Sigmoid colon (tissue), 7 donors: Measurements from ENCODE around the gene USP25. TPM values are rescaled to one million over a fixed set of nuclear protein-coding genes. Genes with fewer than 3 reads are reported as not detected.

Experiments used
- DNase-seq: peaks from one replicate; pipeline ENCODE4 v3.0.0-alpha.2; 2019
- H3K27ac ChIP-seq, 4 donors: fragments of 200-600 bp; sonication (generic); one replicate each; pipeline ENCODE4 v1.5.1; 2016 to 2019; ENCODE audit warnings: mild to moderate bottlenecking in 1 of 4
- H3K27me3 ChIP-seq, 3 donors: fragments of 200-600 bp; sonication (generic); one replicate each; pipeline ENCODE4 v1.5.1; 2019; ENCODE audit warnings: mild to moderate bottlenecking in 1 of 3
- H3K36me3 ChIP-seq, 4 donors: fragments of 200-600 bp; sonication (generic); one replicate each; pipeline ENCODE4 v1.5.1; 2016 to 2019
- H3K4me1 ChIP-seq, 4 donors: fragments of 200-600 bp; sonication (generic); one replicate each; pipeline ENCODE4 v1.5.1; 2017 to 2019
- H3K4me3 ChIP-seq, 4 donors: fragments of 200-600 bp; sonication (generic); one replicate each; pipeline ENCODE4 v1.5.1; 2017 to 2019; ENCODE audit warnings: mild to moderate bottlenecking in 2 of 4, moderate library complexity in 1 of 4
- H3K9me3 ChIP-seq, 4 donors: fragments of 200-600 bp in 3 of 4; sonication (generic) in 3 of 4; one replicate each; pipeline versions ENCODE4 v1.5.1 to v1.6.1; 2013 to 2019
- EP300 ChIP-seq, 4 donors: sonication (generic); formaldehyde crosslinking; IDR thresholded peaks; one replicate each; pipeline ENCODE4 v1.6.1; 2017; ENCODE audit warnings: antibody characterized with exemption in 4 of 4
- POLR2A ChIP-seq, 2 donors: fragments of 450-650 bp; IDR thresholded peaks; one replicate each; pipeline ENCODE4 v1.6.1; 2016; ENCODE audit warnings: antibody characterized with exemption in 2 of 2, mild to moderate bottlenecking in 2 of 2, moderate library complexity in 2 of 2
- POLR2AphosphoS5 ChIP-seq, 4 donors: sonication (generic); formaldehyde crosslinking; IDR thresholded peaks; one replicate each; pipeline ENCODE4 v1.6.1; 2017; ENCODE audit warnings: antibody characterized with exemption in 4 of 4
- WGBS, 2 donors: extraction: QIAGEN DNeasy Blood & Tissue Kit; methylation state at CpG; one replicate each; pipeline ENCODE4 v1.1.7; 2013; 5-methylcytosine and 5-hydroxymethylcytosine counted together
- intact Hi-C: fragments of 100-400 bp; cut with DNase I; formaldehyde crosslinking; loops from one replicate; pipeline ENCODE4 v1.15.1; 2023
- polyA plus RNA-seq, 3 donors: library from polyadenylated mRNA; stranded (reverse); fragments of 200-250 nt; gene quantifications; one replicate each; pipeline ENCODE4 v1.2.3, GENCODE V29; 2013
- total RNA-seq, 4 donors: library from RNA; depleted of rRNA; stranded (reverse); fragments of >200 nt; gene quantifications; one replicate each; pipeline ENCODE4 v1.1.0, GENCODE V29; 2016
- TF ChIP-seq, protein P1 (sequence below), 4 experiments: fragments of 450-650 bp in 3 of 4; fragments of 200-600 bp in 1 of 4; IDR thresholded peaks; one replicate each; pipeline ENCODE4 v1.5.1; 2016 to 2019; ENCODE audit warnings: antibody characterized with exemption in 4 of 4, mild to moderate bottlenecking in 3 of 4, moderate library complexity in 2 of 4
- donor health status: healthy with polysubstance abuse.
- donor health status: Bipolar disorder and iron deficiency.
- donor health status: healthy.

The USP25 gene
- total and polyA plus RNA-seq, 7 donors, result 10.2 to 54.0 (median 37.9) TPM

DNA sequence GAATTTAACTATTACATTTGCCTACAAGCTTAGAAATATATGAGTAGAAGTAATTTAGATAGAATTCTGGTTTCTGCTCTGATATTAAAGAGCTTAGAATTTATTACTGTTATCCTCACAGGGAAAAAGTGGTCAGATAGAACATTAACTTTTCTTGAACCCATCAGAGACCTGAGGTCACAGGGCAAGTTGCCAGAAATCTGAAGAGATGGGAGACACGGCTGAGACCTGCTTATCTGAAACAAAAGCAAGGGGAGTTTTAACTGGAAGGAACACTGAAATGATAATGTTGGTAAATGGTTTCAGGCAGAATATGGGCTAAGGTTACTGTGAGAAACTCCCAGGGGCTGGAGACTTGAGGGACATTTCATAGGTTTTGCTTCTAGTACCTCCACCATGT, 28.0 kb upstream of the USP25 start:
- DNase-seq, result no peak
- Histone ChIP-seq H3K4me1 (no peaks in the 10 kb centered on the region), H3K27me3 (no peaks in the 10 kb centered on the region), H3K27ac (no peak overlapping the region), H3K36me3 (no peaks in the 10 kb centered on the region), H3K9me3 (no peaks in the 10 kb centered on the region), H3K4me3 (no peak overlapping the region)
- 85 to 87% methylated on average over 1 of the region's 1 CpG for WGBS, 2 donors
- TF ChIP-seq POLR2AphosphoS5 (IDR thresholded peaks at IDR 0.05) (no peak), POLR2A (IDR thresholded peaks at IDR 0.05) (no peak), EP300 (IDR thresholded peaks at IDR 0.05) (no peak)
- TF ChIP-seq, protein P1, sequence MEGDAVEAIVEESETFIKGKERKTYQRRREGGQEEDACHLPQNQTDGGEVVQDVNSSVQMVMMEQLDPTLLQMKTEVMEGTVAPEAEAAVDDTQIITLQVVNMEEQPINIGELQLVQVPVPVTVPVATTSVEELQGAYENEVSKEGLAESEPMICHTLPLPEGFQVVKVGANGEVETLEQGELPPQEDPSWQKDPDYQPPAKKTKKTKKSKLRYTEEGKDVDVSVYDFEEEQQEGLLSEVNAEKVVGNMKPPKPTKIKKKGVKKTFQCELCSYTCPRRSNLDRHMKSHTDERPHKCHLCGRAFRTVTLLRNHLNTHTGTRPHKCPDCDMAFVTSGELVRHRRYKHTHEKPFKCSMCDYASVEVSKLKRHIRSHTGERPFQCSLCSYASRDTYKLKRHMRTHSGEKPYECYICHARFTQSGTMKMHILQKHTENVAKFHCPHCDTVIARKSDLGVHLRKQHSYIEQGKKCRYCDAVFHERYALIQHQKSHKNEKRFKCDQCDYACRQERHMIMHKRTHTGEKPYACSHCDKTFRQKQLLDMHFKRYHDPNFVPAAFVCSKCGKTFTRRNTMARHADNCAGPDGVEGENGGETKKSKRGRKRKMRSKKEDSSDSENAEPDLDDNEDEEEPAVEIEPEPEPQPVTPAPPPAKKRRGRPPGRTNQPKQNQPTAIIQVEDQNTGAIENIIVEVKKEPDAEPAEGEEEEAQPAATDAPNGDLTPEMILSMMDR (IDR thresholded peaks at IDR 0.05), result no peak
- intact Hi-C loops, result no loop called here

GRCh38 chr21:15703932-15704331, 25.9 kb upstream of the USP25 start:
- WGBS, 2 donors, result 85 to 86% methylated on average over 2 of the region's 2 CpGs
- no peaks in the 10 kb centered on the region for H3K27me3 ChIP-seq
- no peaks in the 10 kb centered on the region for H3K36me3 ChIP-seq
- no peak overlapping the region for H3K27ac ChIP-seq
- TF ChIP-seq, protein P1 (IDR thresholded peaks at IDR 0.05), result no peak
- TF ChIP-seq EP300 (IDR thresholded peaks at IDR 0.05), result no peak
- H3K4me1 ChIP-seq, result no peaks in the 10 kb centered on the region
- no peaks in the 10 kb centered on the region for H3K9me3 ChIP-seq
- intact Hi-C loops, result no loop called here
- no peak for DNase-seq
- H3K4me3 ChIP-seq, result no peak overlapping the region

- Histone ChIP-seq H3K4me3 (no peak overlapping the region), H3K4me1 (no peaks in the 10 kb centered on the region), H3K9me3 (no peaks in the 10 kb centered on the region), H3K36me3 (no peaks in the 10 kb centered on the region), H3K27me3 (no peaks in the 10 kb centered on the region), H3K27ac (no peak overlapping the region)
- WGBS, 2 donors, result 20 to 62% methylated on average over 3 of the region's 3 CpGs
- intact Hi-C loops, result no loop called here
- no peak for TF ChIP-seq EP300 (IDR thresholded peaks at IDR 0.05)
- TF ChIP-seq, protein P1 (IDR thresholded peaks at IDR 0.05), result no peak
- no peak for TF ChIP-seq POLR2AphosphoS5 (IDR thresholded peaks at IDR 0.05)
- no peak for TF ChIP-seq POLR2A (IDR thresholded peaks at IDR 0.05)
- DNase-seq, result no peak
These were observed 23.1 kb upstream of the USP25 start for GRCh38 chr21:15706696-15707095.

- 95 to 99% methylated on average over 1 of the region's 1 CpG for WGBS, 2 donors
- DNase-seq, result no peak
- Histone ChIP-seq H3K9me3 (no peaks in the 10 kb centered on the region), H3K27me3 (no peaks in the 10 kb centered on the region), H3K4me1 (no peaks in the 10 kb centered on the region), H3K4me3 (no peak overlapping the region), H3K36me3 (no peaks in the 10 kb centered on the region), H3K27ac (no peak overlapping the region)
- TF ChIP-seq, protein P1 (IDR thresholded peaks at IDR 0.05), result no peak
- no peak for TF ChIP-seq POLR2AphosphoS5 (IDR thresholded peaks at IDR 0.05)
- TF ChIP-seq POLR2A (IDR thresholded peaks at IDR 0.05), result no peak
- no peak for TF ChIP-seq EP300 (IDR thresholded peaks at IDR 0.05)
- intact Hi-C loops, result no loop called here
These were observed 16.4 kb upstream of the USP25 start for GRCh38 chr21:15713412-15713811.

DNA sequence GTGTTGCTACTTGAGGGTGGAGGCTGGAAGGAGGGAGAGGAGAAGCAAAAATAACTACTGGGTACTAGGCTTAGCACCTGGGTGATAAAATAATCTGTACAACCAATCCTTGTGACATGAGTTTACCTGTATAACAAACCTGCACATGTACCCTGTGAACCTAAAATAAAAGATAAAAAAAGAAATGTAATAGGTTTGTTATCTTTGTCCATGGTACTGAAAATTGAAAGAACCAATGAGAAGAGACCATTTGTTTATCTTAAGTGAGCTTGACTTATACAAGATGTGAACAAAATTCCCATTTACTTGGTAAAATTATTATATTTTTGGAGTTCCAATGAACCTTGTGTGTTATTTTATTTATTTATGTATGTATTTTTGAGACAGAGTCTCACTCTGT, 11.1 kb upstream of the USP25 start:
- Histone ChIP-seq H3K36me3 (no peaks in the 10 kb centered on the region), H3K9me3 (no peaks in the 10 kb centered on the region), H3K27ac (no peak overlapping the region), H3K4me3 (no peak overlapping the region), H3K4me1 (no peaks in the 10 kb centered on the region), H3K27me3 (no peaks in the 10 kb centered on the region)
- intact Hi-C loops, result no loop called here
- no peak for DNase-seq
- TF ChIP-seq POLR2AphosphoS5 (IDR thresholded peaks at IDR 0.05) (no peak), POLR2A (IDR thresholded peaks at IDR 0.05) (no peak), EP300 (IDR thresholded peaks at IDR 0.05) (no peak)
- TF ChIP-seq, protein P1 (IDR thresholded peaks at IDR 0.05), result no peak
